ENCODE results near the gene PAQR8.

Gene PAQR8

GRCh38 chr6:52361945-52362442, at the start of gene PAQR8:
Gene PAQR8 (plus strand): TSS chr6:52362151. CDS start chr6:52403214, 41,063 bp downstream.
- peak; percentile 91 for DNase-seq

GRCh38 chr6:52312461-52312860, 49.5 kb upstream of the PAQR8 start:
- DNase-seq, result no peak

GRCh38 chr6:52314752-52315151, 47.2 kb upstream of the PAQR8 start:
- no peak for DNase-seq

GRCh38 chr6:52317211-52317610, 44.7 kb upstream of the PAQR8 start:
- no peak for DNase-seq

- DNase-seq, result peak; percentile 73
Observed at GRCh38 chr6:52317841-52318581, 43.9 kb upstream of the PAQR8 start.

GRCh38 chr6:52324189-52324588, 37.8 kb upstream of the PAQR8 start:
- DNase-seq, result no peak

- no peak for DNase-seq
Observed at GRCh38 chr6:52325695-52326471, 36.1 kb upstream of the PAQR8 start.

GRCh38 chr6:52326540-52327364, 35.2 kb upstream of the PAQR8 start:
- no peak for DNase-seq

- DNase-seq, result no peak
Observed at GRCh38 chr6:52328303-52328662, 33.7 kb upstream of the PAQR8 start.

- no peak for DNase-seq
Observed at GRCh38 chr6:52328729-52329128, 33.2 kb upstream of the PAQR8 start.

- peak; percentile 85 for DNase-seq
Observed at GRCh38 chr6:52330470-52330869, 31.5 kb upstream of the PAQR8 start.

GRCh38 chr6:52331793-52332457, 30.0 kb upstream of the PAQR8 start:
- no peak for DNase-seq

- peak; percentile 80 for DNase-seq
Observed at GRCh38 chr6:52333840-52334200, 28.1 kb upstream of the PAQR8 start.

- DNase-seq, result no peak
Observed at GRCh38 chr6:52335576-52335975, 26.4 kb upstream of the PAQR8 start.

GRCh38 chr6:52336919-52337561, 24.9 kb upstream of the PAQR8 start:
- no peak for DNase-seq

GRCh38 chr6:52337633-52338290, 24.2 kb upstream of the PAQR8 start:
- DNase-seq, result no peak

GRCh38 chr6:52340603-52340880, 21.4 kb upstream of the PAQR8 start:
- DNase-seq, result no peak

- peak; percentile 63 for DNase-seq
Observed at GRCh38 chr6:52341561-52342260, 20.2 kb upstream of the PAQR8 start.

- DNase-seq, result no peak
Observed at GRCh38 chr6:52345311-52345710, 16.6 kb upstream of the PAQR8 start.

- no peak for DNase-seq
Observed at GRCh38 chr6:52346503-52346902, 15.4 kb upstream of the PAQR8 start.

GRCh38 chr6:52347818-52348217, 14.1 kb upstream of the PAQR8 start:
- DNase-seq, result no peak
